Measurements from ENCODE around the gene RHPN2. TPM values are rescaled to one million over a fixed set of nuclear protein-coding genes. Genes with fewer than 3 reads are reported as not detected.

RHPN2 gene
- total and polyA plus RNA-seq, 2 of the 13 experiments (the other 11 are each of a cell fraction or from before 2014, with no cell fraction given) = 20.3 to 48.0 TPM

DNA sequence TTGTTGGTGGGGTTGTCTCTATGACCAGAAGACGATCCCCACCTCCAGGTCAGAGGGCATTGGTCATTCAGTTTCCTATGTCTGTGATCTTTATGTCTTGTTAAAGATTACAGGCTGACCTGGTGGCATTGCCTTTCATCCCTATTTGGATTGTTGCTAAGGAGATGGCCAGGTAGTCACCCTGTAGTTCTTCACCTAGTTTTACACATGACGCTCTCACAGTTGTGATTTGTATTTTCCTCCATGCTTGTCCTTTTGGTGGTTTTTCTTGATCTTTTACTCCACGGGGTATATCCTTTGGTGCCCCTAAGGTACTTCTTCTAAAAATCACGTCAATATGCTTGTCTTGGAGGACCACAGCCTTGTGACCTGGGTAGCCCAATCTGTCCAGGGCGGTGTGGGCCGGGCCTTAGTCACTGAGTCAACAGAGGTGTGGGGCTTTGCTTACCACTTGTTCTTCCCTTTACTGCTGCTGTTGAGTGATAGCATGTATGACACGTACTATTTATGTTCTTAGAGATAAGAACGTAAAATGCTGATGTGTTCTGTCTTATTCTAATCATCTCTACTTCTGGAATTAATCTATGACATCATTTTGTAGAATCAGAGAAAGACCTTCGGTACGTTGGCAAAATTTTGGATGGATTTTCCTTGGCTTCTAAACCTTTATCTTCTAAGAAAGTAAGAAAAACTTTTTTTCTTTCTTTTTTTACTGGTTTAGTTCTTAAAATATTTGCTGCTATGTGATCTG is 36.4 kb upstream of the RHPN2 start (continued):
- TF ChIP-seq, protein P1, sequence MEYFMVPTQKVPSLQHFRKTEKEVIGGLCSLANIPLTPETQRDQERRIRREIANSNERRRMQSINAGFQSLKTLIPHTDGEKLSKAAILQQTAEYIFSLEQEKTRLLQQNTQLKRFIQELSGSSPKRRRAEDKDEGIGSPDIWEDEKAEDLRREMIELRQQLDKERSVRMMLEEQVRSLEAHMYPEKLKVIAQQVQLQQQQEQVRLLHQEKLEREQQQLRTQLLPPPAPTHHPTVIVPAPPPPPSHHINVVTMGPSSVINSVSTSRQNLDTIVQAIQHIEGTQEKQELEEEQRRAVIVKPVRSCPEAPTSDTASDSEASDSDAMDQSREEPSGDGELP (IDR thresholded peaks at IDR 0.05; ENCODE audit: borderline replicate concordance, low read depth) = peak; percentile 49; the same call in 1 of the 2 replicates
- TF ChIP-seq, protein P2, sequence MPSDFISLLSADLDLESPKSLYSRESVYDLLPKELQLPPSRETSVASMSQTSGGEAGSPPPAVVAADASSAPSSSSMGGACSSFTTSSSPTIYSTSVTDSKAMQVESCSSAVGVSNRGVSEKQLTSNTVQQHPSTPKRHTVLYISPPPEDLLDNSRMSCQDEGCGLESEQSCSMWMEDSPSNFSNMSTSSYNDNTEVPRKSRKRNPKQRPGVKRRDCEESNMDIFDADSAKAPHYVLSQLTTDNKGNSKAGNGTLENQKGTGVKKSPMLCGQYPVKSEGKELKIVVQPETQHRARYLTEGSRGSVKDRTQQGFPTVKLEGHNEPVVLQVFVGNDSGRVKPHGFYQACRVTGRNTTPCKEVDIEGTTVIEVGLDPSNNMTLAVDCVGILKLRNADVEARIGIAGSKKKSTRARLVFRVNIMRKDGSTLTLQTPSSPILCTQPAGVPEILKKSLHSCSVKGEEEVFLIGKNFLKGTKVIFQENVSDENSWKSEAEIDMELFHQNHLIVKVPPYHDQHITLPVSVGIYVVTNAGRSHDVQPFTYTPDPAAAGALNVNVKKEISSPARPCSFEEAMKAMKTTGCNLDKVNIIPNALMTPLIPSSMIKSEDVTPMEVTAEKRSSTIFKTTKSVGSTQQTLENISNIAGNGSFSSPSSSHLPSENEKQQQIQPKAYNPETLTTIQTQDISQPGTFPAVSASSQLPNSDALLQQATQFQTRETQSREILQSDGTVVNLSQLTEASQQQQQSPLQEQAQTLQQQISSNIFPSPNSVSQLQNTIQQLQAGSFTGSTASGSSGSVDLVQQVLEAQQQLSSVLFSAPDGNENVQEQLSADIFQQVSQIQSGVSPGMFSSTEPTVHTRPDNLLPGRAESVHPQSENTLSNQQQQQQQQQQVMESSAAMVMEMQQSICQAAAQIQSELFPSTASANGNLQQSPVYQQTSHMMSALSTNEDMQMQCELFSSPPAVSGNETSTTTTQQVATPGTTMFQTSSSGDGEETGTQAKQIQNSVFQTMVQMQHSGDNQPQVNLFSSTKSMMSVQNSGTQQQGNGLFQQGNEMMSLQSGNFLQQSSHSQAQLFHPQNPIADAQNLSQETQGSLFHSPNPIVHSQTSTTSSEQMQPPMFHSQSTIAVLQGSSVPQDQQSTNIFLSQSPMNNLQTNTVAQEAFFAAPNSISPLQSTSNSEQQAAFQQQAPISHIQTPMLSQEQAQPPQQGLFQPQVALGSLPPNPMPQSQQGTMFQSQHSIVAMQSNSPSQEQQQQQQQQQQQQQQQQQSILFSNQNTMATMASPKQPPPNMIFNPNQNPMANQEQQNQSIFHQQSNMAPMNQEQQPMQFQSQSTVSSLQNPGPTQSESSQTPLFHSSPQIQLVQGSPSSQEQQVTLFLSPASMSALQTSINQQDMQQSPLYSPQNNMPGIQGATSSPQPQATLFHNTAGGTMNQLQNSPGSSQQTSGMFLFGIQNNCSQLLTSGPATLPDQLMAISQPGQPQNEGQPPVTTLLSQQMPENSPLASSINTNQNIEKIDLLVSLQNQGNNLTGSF (CRISPR knock-in tag; IDR thresholded peaks at IDR 0.05) = no peak
- no peak for TF ChIP-seq ZNF549 (CRISPR knock-in tag; IDR thresholded peaks at IDR 0.05)
- TF ChIP-seq ZNF614 (CRISPR knock-in tag; IDR thresholded peaks at IDR 0.05; ENCODE audit: borderline replicate concordance) = no peak
- TF ChIP-seq RFXANK (CRISPR knock-in tag; IDR thresholded peaks at IDR 0.05) = no peak
- no peak for TF ChIP-seq HES4 (CRISPR knock-in tag; IDR thresholded peaks at IDR 0.05; ENCODE audit: borderline replicate concordance)
- no peak for TF ChIP-seq ZSCAN25 (CRISPR knock-in tag; IDR thresholded peaks at IDR 0.05)
- TF ChIP-seq TGIF2 (CRISPR knock-in tag; IDR thresholded peaks at IDR 0.05) = no peak
- TF ChIP-seq ZNF350 (CRISPR knock-in tag; IDR thresholded peaks at IDR 0.05; ENCODE audit: borderline replicate concordance, low read depth) = no peak
- TF ChIP-seq TMF1 (CRISPR knock-in tag; IDR thresholded peaks at IDR 0.05; ENCODE audit: low read depth) = no peak
- no peak for TF ChIP-seq NFIB (CRISPR knock-in tag; IDR thresholded peaks at IDR 0.05; ENCODE audit: borderline replicate concordance)
- TF ChIP-seq, protein P3, sequence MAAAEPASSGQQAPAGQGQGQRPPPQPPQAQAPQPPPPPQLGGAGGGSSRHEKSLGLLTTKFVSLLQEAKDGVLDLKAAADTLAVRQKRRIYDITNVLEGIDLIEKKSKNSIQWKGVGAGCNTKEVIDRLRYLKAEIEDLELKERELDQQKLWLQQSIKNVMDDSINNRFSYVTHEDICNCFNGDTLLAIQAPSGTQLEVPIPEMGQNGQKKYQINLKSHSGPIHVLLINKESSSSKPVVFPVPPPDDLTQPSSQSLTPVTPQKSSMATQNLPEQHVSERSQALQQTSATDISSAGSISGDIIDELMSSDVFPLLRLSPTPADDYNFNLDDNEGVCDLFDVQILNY (CRISPR knock-in tag; conservative IDR thresholded peaks at IDR 0.05) = no peak
- no peak for TF ChIP-seq ZSCAN30 (CRISPR knock-in tag; IDR thresholded peaks at IDR 0.05)
- TF ChIP-seq ZZZ3 (CRISPR knock-in tag; IDR thresholded peaks at IDR 0.05; ENCODE audit: borderline replicate concordance) = no peak
- no peak for TF ChIP-seq ZNF773 (CRISPR knock-in tag; IDR thresholded peaks at IDR 0.05; ENCODE audit: borderline replicate concordance)
- TF ChIP-seq ZNF18 (CRISPR knock-in tag; IDR thresholded peaks at IDR 0.05; ENCODE audit: insufficient replicate concordance) = no peak
- TF ChIP-seq PHF8 (CRISPR knock-in tag; IDR thresholded peaks at IDR 0.05) = no peak
- TF ChIP-seq KLF9 (CRISPR knock-in tag; IDR thresholded peaks at IDR 0.05; ENCODE audit: low read depth) = no peak; the same call in 1 of the 2 replicates
- TF ChIP-seq RXRA (CRISPR knock-in tag; IDR thresholded peaks at IDR 0.05) = peak; percentile 90; the same call in 1 of the 2 replicates
- peak; percentile 89 for TF ChIP-seq NCOA2 (CRISPR knock-in tag; IDR thresholded peaks at IDR 0.05)
- peak; percentile 80 for TF ChIP-seq RFX1 (IDR thresholded peaks at IDR 0.05)
- TF ChIP-seq CHD4 (IDR thresholded peaks at IDR 0.05; ENCODE audit: borderline replicate concordance, low read length) = no peak; the same call in 1 of the 2 replicates

Measured in HepG2 (cell line).